ENCODE measurements around the gene ARIH2. TPM values are rescaled to one million over a fixed set of nuclear protein-coding genes. Genes with fewer than 3 reads are reported as not detected.
A peak's percentile ranks its signal among the peaks of the same experiment; 100 is the strongest.
"Not testable (repeated sequence)": the region's sequence is repeated elsewhere in the genome, so short reads cannot be mapped to it uniquely, and the experiment has no call there.

ARIH2 gene
- polyA plus RNA-seq, 1 donor (not counting 4 experiments of a cell fraction or from before 2014, with no cell fraction given) = 66.7 TPM

DNA sequence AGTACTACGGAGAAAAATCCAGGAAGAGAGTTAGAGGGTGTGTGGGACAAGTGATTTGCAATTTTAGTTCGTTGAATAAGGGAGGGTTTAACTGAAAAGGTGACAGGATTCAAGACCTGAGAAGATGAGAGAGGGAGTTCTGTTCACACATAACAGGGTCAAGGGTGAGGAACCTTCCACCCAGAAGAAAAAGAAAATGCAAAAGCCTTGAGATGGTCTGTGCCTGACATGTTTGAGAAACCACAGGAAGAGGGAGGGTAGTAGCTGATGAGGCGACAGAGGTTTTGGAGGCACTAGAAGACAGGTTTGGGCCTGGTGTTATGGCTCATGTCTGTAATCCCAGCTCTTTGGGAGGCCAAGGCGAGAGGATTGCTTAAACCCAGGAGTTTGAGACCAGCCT is 19.4 kb upstream of the ARIH2 start:
- H3K27me3 ChIP-seq (ENCODE audit: control insufficient read depth, extremely low read depth, insufficient read depth, low read length) = no peaks in the 10 kb centered on the region
- no peaks in the 10 kb centered on the region for H3K9me3 ChIP-seq (ENCODE audit: control insufficient read depth, low read depth, low read length)
- TF ChIP-seq EZH2 (IDR thresholded peaks at IDR 0.05; ENCODE audit: low read length) = no peak
- TF ChIP-seq, protein P1, sequence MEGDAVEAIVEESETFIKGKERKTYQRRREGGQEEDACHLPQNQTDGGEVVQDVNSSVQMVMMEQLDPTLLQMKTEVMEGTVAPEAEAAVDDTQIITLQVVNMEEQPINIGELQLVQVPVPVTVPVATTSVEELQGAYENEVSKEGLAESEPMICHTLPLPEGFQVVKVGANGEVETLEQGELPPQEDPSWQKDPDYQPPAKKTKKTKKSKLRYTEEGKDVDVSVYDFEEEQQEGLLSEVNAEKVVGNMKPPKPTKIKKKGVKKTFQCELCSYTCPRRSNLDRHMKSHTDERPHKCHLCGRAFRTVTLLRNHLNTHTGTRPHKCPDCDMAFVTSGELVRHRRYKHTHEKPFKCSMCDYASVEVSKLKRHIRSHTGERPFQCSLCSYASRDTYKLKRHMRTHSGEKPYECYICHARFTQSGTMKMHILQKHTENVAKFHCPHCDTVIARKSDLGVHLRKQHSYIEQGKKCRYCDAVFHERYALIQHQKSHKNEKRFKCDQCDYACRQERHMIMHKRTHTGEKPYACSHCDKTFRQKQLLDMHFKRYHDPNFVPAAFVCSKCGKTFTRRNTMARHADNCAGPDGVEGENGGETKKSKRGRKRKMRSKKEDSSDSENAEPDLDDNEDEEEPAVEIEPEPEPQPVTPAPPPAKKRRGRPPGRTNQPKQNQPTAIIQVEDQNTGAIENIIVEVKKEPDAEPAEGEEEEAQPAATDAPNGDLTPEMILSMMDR (optimal IDR thresholded peaks at IDR 0.05 in 1 of 3, IDR thresholded peaks at IDR 0.05 in 1 of 3, conservative IDR thresholded peaks at IDR 0.05 in 1 of 3; ENCODE audit: extremely low read depth in 1 of 3, insufficient read depth in 2 of 3, low read length in 3 of 3) = no peak
- H3K36me3 ChIP-seq (ENCODE audit: control insufficient read depth in 2 of 2, extremely low read depth in 1 of 2, insufficient read depth in 2 of 2, low read length in 2 of 2) = no peaks in the 10 kb centered on the region
- peaks cover 15% of the 10 kb centered on the region for H3K4me1 ChIP-seq (ENCODE audit: control insufficient read depth, extremely low read depth, insufficient read depth, low read length)
- H3K9ac ChIP-seq (ENCODE audit: control insufficient read depth, extremely low read depth, insufficient read depth, low read length) = no peak overlapping the region
- H3K9me1 ChIP-seq (ENCODE audit: control insufficient read depth, extremely low read depth, insufficient read depth, low read length) = no peaks in the 10 kb centered on the region
- no peaks in the 10 kb centered on the region for H4K20me1 ChIP-seq (ENCODE audit: control insufficient read depth, extremely low read depth, insufficient read depth, low read length)
- peak overlapping the region; percentile 86 for H2AFZ ChIP-seq (ENCODE audit: control insufficient read depth, low read length)
- H3K79me2 ChIP-seq (ENCODE audit: control insufficient read depth, insufficient read depth, low read length) = no peaks in the 10 kb centered on the region
- peak overlapping the region in 2 of 3 experiments; percentile 59 to 89 for H3K4me3 ChIP-seq (ENCODE audit: control insufficient read depth in 2 of 3, extremely low read depth in 1 of 3, insufficient read depth in 2 of 3, low read depth in 1 of 3, low read length in 3 of 3)
- dilution Hi-C loops (cut with MboI; ENCODE audit: extremely low pct_ligation_motif_present, low sequenced_read_pairs) = no loop called here
- peak; percentile 39 for FAIRE-seq
- peak overlapping the region; percentile 22 for H3K27ac ChIP-seq (ENCODE audit: control insufficient read depth, insufficient read depth, low read length)
- DNase-seq (ENCODE audit: low read depth, low spot score) = no peak
- H3K4me2 ChIP-seq (ENCODE audit: control insufficient read depth, extremely low read depth, insufficient read depth, low read depth, low read length) = peak overlapping the region; percentile 17

DNA sequence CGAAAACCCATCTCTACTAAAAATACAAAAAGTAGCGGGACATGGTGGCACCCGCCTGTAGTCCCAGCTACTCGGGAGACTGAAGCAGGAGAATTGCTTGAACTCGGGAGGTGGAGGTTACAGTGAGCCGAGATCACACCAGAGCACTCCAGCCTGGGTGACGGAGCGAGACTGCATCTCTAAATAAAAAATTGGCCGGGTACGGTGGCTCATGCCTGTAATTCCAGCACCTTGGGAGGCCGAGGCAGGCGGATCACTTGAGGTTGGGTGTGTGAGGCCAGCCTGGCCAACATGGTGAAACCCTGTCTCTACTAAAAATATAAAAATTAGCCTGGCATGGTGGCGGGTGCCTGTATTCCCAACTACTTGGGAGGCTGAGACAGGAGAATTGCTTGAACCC is 11.6 kb upstream of the ARIH2 start:
- H3K79me2 ChIP-seq (ENCODE audit: control insufficient read depth, insufficient read depth, low read length); H3K27ac ChIP-seq (ENCODE audit: control insufficient read depth, insufficient read depth, low read length); H3K9ac ChIP-seq (ENCODE audit: control insufficient read depth, extremely low read depth, insufficient read depth, low read length); H3K27me3 ChIP-seq (ENCODE audit: control insufficient read depth, extremely low read depth, insufficient read depth, low read length); H3K36me3 ChIP-seq (ENCODE audit: control insufficient read depth in 2 of 2, extremely low read depth in 1 of 2, insufficient read depth in 2 of 2, low read length in 2 of 2); H3K4me1 ChIP-seq (ENCODE audit: control insufficient read depth, extremely low read depth, insufficient read depth, low read length); H4K20me1 ChIP-seq (ENCODE audit: control insufficient read depth, extremely low read depth, insufficient read depth, low read length); H2AFZ ChIP-seq (ENCODE audit: control insufficient read depth, low read length); dilution Hi-C loops (cut with MboI; ENCODE audit: extremely low pct_ligation_motif_present, low sequenced_read_pairs); H3K4me2 ChIP-seq (ENCODE audit: control insufficient read depth, extremely low read depth, insufficient read depth, low read depth, low read length); H3K9me3 ChIP-seq (ENCODE audit: control insufficient read depth, low read depth, low read length); FAIRE-seq; H3K4me3 ChIP-seq (ENCODE audit: control insufficient read depth in 2 of 3, extremely low read depth in 1 of 3, insufficient read depth in 2 of 3, low read depth in 1 of 3, low read length in 3 of 3); DNase-seq (ENCODE audit: low read depth, low spot score); H3K9me1 ChIP-seq (ENCODE audit: control insufficient read depth, extremely low read depth, insufficient read depth, low read length): not testable (repeated sequence)

DNA sequence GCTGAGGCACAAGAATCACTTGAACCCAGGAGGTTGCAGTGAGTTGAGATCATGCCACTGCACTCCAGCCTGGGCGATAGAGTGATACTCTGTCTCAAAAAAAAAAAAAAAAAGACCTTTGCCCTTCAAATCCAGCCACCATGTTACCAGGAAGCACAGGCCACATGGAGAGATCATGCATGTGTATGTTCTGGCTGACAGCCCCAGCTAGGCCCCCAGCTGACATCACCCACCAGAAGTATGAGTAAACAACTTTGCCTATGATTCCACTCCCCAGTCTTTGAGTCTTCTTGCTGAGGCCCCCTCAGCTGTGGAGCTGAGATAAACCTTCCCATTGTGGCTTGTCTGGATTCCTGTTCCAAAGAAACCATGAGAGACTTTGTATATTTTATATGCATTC is 3.3 kb upstream of the ARIH2 start:
- FAIRE-seq = no peak
- dilution Hi-C loops (cut with MboI; ENCODE audit: extremely low pct_ligation_motif_present, low sequenced_read_pairs) = no loop called here
- Histone ChIP-seq H4K20me1 (ENCODE audit: control insufficient read depth, extremely low read depth, insufficient read depth, low read length) (no peaks in the 10 kb centered on the region), H3K27me3 (ENCODE audit: control insufficient read depth, extremely low read depth, insufficient read depth, low read length) (no peaks in the 10 kb centered on the region), H3K4me1 (ENCODE audit: control insufficient read depth, extremely low read depth, insufficient read depth, low read length) (peaks cover 9% of the 10 kb centered on the region), H3K9ac (ENCODE audit: control insufficient read depth, extremely low read depth, insufficient read depth, low read length) (no peak overlapping the region), H3K27ac (ENCODE audit: control insufficient read depth, insufficient read depth, low read length) (no peak overlapping the region), H3K9me3 (ENCODE audit: control insufficient read depth, low read depth, low read length) (no peaks in the 10 kb centered on the region), H3K79me2 (ENCODE audit: control insufficient read depth, insufficient read depth, low read length) (peaks cover 18% of the 10 kb centered on the region), H3K36me3 (ENCODE audit: control insufficient read depth in 2 of 2, extremely low read depth in 1 of 2, insufficient read depth in 2 of 2, low read length in 2 of 2) (no peaks in the 10 kb centered on the region), H3K4me3 (ENCODE audit: control insufficient read depth in 2 of 3, extremely low read depth in 1 of 3, insufficient read depth in 2 of 3, low read depth in 1 of 3, low read length in 3 of 3) (no peak overlapping the region), H3K4me2 (ENCODE audit: control insufficient read depth, extremely low read depth, insufficient read depth, low read depth, low read length) (no peak overlapping the region), H2AFZ (ENCODE audit: control insufficient read depth, low read length) (no peak overlapping the region), H3K9me1 (ENCODE audit: control insufficient read depth, extremely low read depth, insufficient read depth, low read length) (no peaks in the 10 kb centered on the region)
- TF ChIP-seq EZH2 (IDR thresholded peaks at IDR 0.05; ENCODE audit: low read length) = no peak
- TF ChIP-seq, protein P1 (optimal IDR thresholded peaks at IDR 0.05 in 1 of 3, IDR thresholded peaks at IDR 0.05 in 1 of 3, conservative IDR thresholded peaks at IDR 0.05 in 1 of 3; ENCODE audit: extremely low read depth in 1 of 3, insufficient read depth in 2 of 3, low read length in 3 of 3) = no peak
- DNase-seq (ENCODE audit: low read depth, low spot score) = no peak

Data from keratinocyte (primary cell).